ENCODE measurements around the gene MYEOV. TPM values are rescaled to one million over a fixed set of nuclear protein-coding genes. Genes with fewer than 3 reads are reported as not detected.

The MYEOV gene
- total and polyA plus RNA-seq, 2 donors (not counting 1 experiment from before 2014, with no cell fraction given) = 0.72 TPM; not detected in 1

- Mint-ChIP-seq H3K9me3 (ENCODE audit: insufficient read depth) (no peaks in the 10 kb centered on the region), H3K27ac (no peak overlapping the region), H3K27me3 (no peaks in the 10 kb centered on the region), H3K4me1 (peaks cover 4% of the 10 kb centered on the region), H3K4me3 (no peak overlapping the region)
- Histone ChIP-seq H3K4me1 (ENCODE audit: control insufficient read depth in 2 of 2, insufficient read depth in 2 of 2, low read length in 2 of 2) (peaks cover 0 to 6% of the 10 kb centered on the region in 2 donors), H4K20me1 (ENCODE audit: control insufficient read depth, insufficient read depth, low read length, poor library complexity, severe bottlenecking) (no peaks in the 10 kb centered on the region), H3K9me3 (ENCODE audit: control extremely low read depth in 1 of 3, control insufficient read depth in 2 of 3, insufficient read depth in 1 of 3, low read length in 2 of 3) (no peaks in the 10 kb centered on the region), H2AFZ (ENCODE audit: insufficient read depth, low read depth, low read length, poor library complexity, severe bottlenecking) (no peak overlapping the region), H3K4me2 (replicated peaks; ENCODE audit: low read depth, low read length, poor library complexity, severe bottlenecking) (no peak overlapping the region), H3K27me3 (replicated peaks in 1 of 4; ENCODE audit: control extremely low read depth in 1 of 4, control insufficient read depth in 3 of 4, insufficient read depth in 4 of 4, low read length in 3 of 4) (peaks cover 0 to 3% (median 0%) of the 10 kb centered on the region in 4 experiments), H3K4me3 (ENCODE audit: control extremely low read depth in 1 of 5, extremely low read depth in 1 of 5, insufficient read depth in 1 of 5, low read depth in 2 of 5, low read length in 4 of 5) (no peak overlapping the region), H3K79me2 (ENCODE audit: control insufficient read depth, insufficient read depth, low read length) (no peaks in the 10 kb centered on the region), H3K27ac (ENCODE audit: low read length in 2 of 2) (no peak overlapping the region), H3K36me3 (replicated peaks in 1 of 2; ENCODE audit: control extremely low read depth in 1 of 2, control insufficient read depth in 1 of 2, extremely low read depth in 1 of 2, insufficient read depth in 2 of 2, low read length in 1 of 2) (no peaks in the 10 kb centered on the region), H3K9ac (ENCODE audit: low read length) (no peak overlapping the region)
- intact Hi-C loops (cut with micrococcal nuclease) = no loop called here
- ChIA-PET CTCF (no interaction called here), POLR2A (no interaction called here)
- DNase-seq (no peak), ATAC-seq (ENCODE audit: low read depth) (no peak)
- TF ChIP-seq CTCF (IDR thresholded peaks at IDR 0.05) (no peak), EZH2 (IDR thresholded peaks at IDR 0.05; ENCODE audit: borderline replicate concordance, insufficient read depth, low read depth, low read length, poor library complexity, severe bottlenecking) (no peak)
Observed at GRCh38 chr11:69275178-69275577, 18.8 kb upstream of the MYEOV start.

GRCh38 chr11:69276165-69276564 lies 17.8 kb upstream of the MYEOV start:
- Mint-ChIP-seq H3K4me1 (peaks cover 4% of the 10 kb centered on the region), H3K27ac (no peak overlapping the region), H3K27me3 (no peaks in the 10 kb centered on the region), H3K4me3 (no peak overlapping the region), H3K9me3 (ENCODE audit: insufficient read depth) (no peaks in the 10 kb centered on the region)
- H3K27ac ChIP-seq (ENCODE audit: low read length in 2 of 2) = no peak overlapping the region
- peaks cover 0 to 6% of the 10 kb centered on the region in 2 donors for H3K4me1 ChIP-seq (ENCODE audit: control insufficient read depth in 2 of 2, insufficient read depth in 2 of 2, low read length in 2 of 2)
- H3K36me3 ChIP-seq (replicated peaks in 1 of 2; ENCODE audit: control extremely low read depth in 1 of 2, control insufficient read depth in 1 of 2, extremely low read depth in 1 of 2, insufficient read depth in 2 of 2, low read length in 1 of 2) = no peaks in the 10 kb centered on the region
- TF ChIP-seq EZH2 (IDR thresholded peaks at IDR 0.05; ENCODE audit: borderline replicate concordance, insufficient read depth, low read depth, low read length, poor library complexity, severe bottlenecking) (no peak), CTCF (IDR thresholded peaks at IDR 0.05) (no peak)
- ChIA-PET CTCF (interaction anchor here (1.2 to 1.3 kb wide), 2 partner anchors 16 to 18 kb away, joined by 3 to 5 read pairs; partner anchors contain the start of gene MYEOV), POLR2A (no interaction called here)
- no peak for DNase-seq
- no peaks in the 10 kb centered on the region for H4K20me1 ChIP-seq (ENCODE audit: control insufficient read depth, insufficient read depth, low read length, poor library complexity, severe bottlenecking)
- no peaks in the 10 kb centered on the region for H3K9me3 ChIP-seq (ENCODE audit: control extremely low read depth in 1 of 3, control insufficient read depth in 2 of 3, insufficient read depth in 1 of 3, low read length in 2 of 3)
- no peak for ATAC-seq (ENCODE audit: low read depth)
- H3K4me3 ChIP-seq (ENCODE audit: control extremely low read depth in 1 of 5, extremely low read depth in 1 of 5, insufficient read depth in 1 of 5, low read depth in 2 of 5, low read length in 4 of 5) = no peak overlapping the region
- H3K4me2 ChIP-seq (replicated peaks; ENCODE audit: low read depth, low read length, poor library complexity, severe bottlenecking) = no peak overlapping the region
- H2AFZ ChIP-seq (ENCODE audit: insufficient read depth, low read depth, low read length, poor library complexity, severe bottlenecking) = no peak overlapping the region
- WGBS (ENCODE audit: insufficient coverage) = 97% methylated on average over 3 of the region's 3 CpGs
- intact Hi-C loops (cut with micrococcal nuclease) = no loop called here
- no peaks in the 10 kb centered on the region for H3K79me2 ChIP-seq (ENCODE audit: control insufficient read depth, insufficient read depth, low read length)
- H3K9ac ChIP-seq (ENCODE audit: low read length) = no peak overlapping the region
- H3K27me3 ChIP-seq (replicated peaks in 1 of 4; ENCODE audit: control extremely low read depth in 1 of 4, control insufficient read depth in 3 of 4, insufficient read depth in 4 of 4, low read length in 3 of 4) = peaks cover 0 to 3% (median 0%) of the 10 kb centered on the region in 4 experiments
